ENCODE results near the gene ALAS1.

GRCh38 chr3:52185837-52186236, 12.1 kb upstream of the ALAS1 start:
- no peak for TF ChIP-seq EZH2phosphoT487 (IDR thresholded peaks at IDR 0.05; ENCODE audit: insufficient read depth, low read depth)
- no peak for TF ChIP-seq EZH2 (IDR thresholded peaks at IDR 0.05; ENCODE audit: insufficient read depth, poor library complexity, severe bottlenecking)
